HEK293 (cell line): ENCODE results near the gene SLC26A11.
A peak's percentile ranks its signal among the peaks of the same experiment; 100 is the strongest.

Experiments
- BCL11A ChIP-seq: fragments of 450-650 bp; formaldehyde crosslinking; IDR thresholded peaks from 2 replicates; pipeline ENCODE4 v1.5.1; 2016; ENCODE audit warnings: low read depth, missing biosample characterization, missing genetic modification characterization
- HOXD13 ChIP-seq: sonication (generic); formaldehyde crosslinking; IDR thresholded peaks from 2 replicates; pipeline ENCODE4 v1.8.0; 2022; ENCODE audit warnings: missing genetic modification reagents, borderline replicate concordance
- IKZF3 ChIP-seq: fragments of 450-650 bp; IDR thresholded peaks from 2 replicates; pipeline ENCODE4 v1.5.0; 2018; ENCODE audit warnings: missing biosample characterization, mild to moderate bottlenecking, missing genetic modification characterization, moderate library complexity
- KLF8 ChIP-seq: fragments of 450-650 bp; formaldehyde crosslinking; IDR thresholded peaks from 2 replicates; pipeline ENCODE4 v1.5.1; 2016; ENCODE audit warnings: missing biosample characterization, missing genetic modification characterization
- MEIS1 ChIP-seq: sonication (generic); formaldehyde crosslinking; IDR thresholded peaks from 2 replicates; pipeline ENCODE4 v1.8.1; 2022; ENCODE audit warnings: missing genetic modification reagents, mild to moderate bottlenecking, borderline replicate concordance
- OVOL3 ChIP-seq: fragments of 450-650 bp; formaldehyde crosslinking; IDR thresholded peaks from 2 replicates; pipeline ENCODE4 v1.5.1; 2016; ENCODE audit warnings: missing biosample characterization, missing genetic modification characterization
- PRDM4 ChIP-seq: fragments of 450-650 bp; formaldehyde crosslinking; IDR thresholded peaks from 2 replicates; pipeline ENCODE4 v1.5.1; 2017; ENCODE audit warnings: missing biosample characterization, missing genetic modification characterization
- YY1 ChIP-seq: fragments of 450-650 bp; formaldehyde crosslinking; IDR thresholded peaks from 2 replicates; pipeline ENCODE4 v1.5.1; 2018; ENCODE audit warnings: missing biosample characterization, missing genetic modification characterization
- ZBTB17 ChIP-seq: fragments of 450-650 bp; formaldehyde crosslinking; IDR thresholded peaks from 2 replicates; pipeline ENCODE4 v1.5.1; 2016; ENCODE audit warnings: missing biosample characterization, missing genetic modification characterization
- ZFP41 ChIP-seq: fragments of 450-650 bp; formaldehyde crosslinking; IDR thresholded peaks from 2 replicates; pipeline ENCODE4 v1.5.1; 2016; ENCODE audit warnings: missing biosample characterization, missing genetic modification characterization, borderline replicate concordance
- ZNF10 ChIP-seq: fragments of 450-650 bp; formaldehyde crosslinking; IDR thresholded peaks from 2 replicates; pipeline ENCODE4 v1.5.1; 2017; ENCODE audit warnings: missing biosample characterization, missing genetic modification characterization
- ZNF112 ChIP-seq: fragments of 450-650 bp; formaldehyde crosslinking; IDR thresholded peaks from 2 replicates; pipeline ENCODE4 v1.5.0; 2017; ENCODE audit warnings: missing biosample characterization, missing genetic modification characterization
- ZNF114 ChIP-seq: fragments of 450-650 bp; formaldehyde crosslinking; IDR thresholded peaks from 2 replicates; pipeline ENCODE4 v1.5.0; 2017; ENCODE audit warnings: missing biosample characterization, missing genetic modification characterization
- ZNF138 ChIP-seq: fragments of 450-650 bp; formaldehyde crosslinking; IDR thresholded peaks from 2 replicates; pipeline ENCODE4 v1.5.1; 2016; ENCODE audit warnings: missing biosample characterization, missing genetic modification characterization, borderline replicate concordance
- ZNF19 ChIP-seq: fragments of 450-650 bp; formaldehyde crosslinking; IDR thresholded peaks from 2 replicates; pipeline ENCODE4; 2016; ENCODE audit warnings: missing biosample characterization, missing genetic modification characterization, low read depth
- ZNF24 ChIP-seq: fragments of 450-650 bp; formaldehyde crosslinking; IDR thresholded peaks from 2 replicates; pipeline ENCODE4 v1.5.1; 2016; ENCODE audit warnings: missing biosample characterization, missing genetic modification characterization
- ZNF311 ChIP-seq: fragments of 450-650 bp; formaldehyde crosslinking; IDR thresholded peaks from 2 replicates; pipeline ENCODE4 v1.5.1; 2017; ENCODE audit warnings: missing biosample characterization, missing genetic modification characterization, borderline replicate concordance
- ZNF341 ChIP-seq: fragments of 450-650 bp; formaldehyde crosslinking; IDR thresholded peaks from 2 replicates; pipeline ENCODE4; 2016; ENCODE audit warnings: low read depth, missing biosample characterization, missing genetic modification characterization
- ZNF366 ChIP-seq: fragments of 450-650 bp; formaldehyde crosslinking; conservative IDR thresholded peaks from 2 replicates; pipeline ENCODE4 v1.5.1; 2016; ENCODE audit warnings: missing biosample characterization, missing genetic modification characterization
- ZNF394 ChIP-seq: fragments of 450-650 bp; formaldehyde crosslinking; IDR thresholded peaks from 2 replicates; pipeline ENCODE4 v1.5.1; 2016; ENCODE audit warnings: missing biosample characterization, missing genetic modification characterization, mild to moderate bottlenecking, moderate library complexity, borderline replicate concordance
- ZNF433 ChIP-seq: fragments of 450-650 bp; formaldehyde crosslinking; IDR thresholded peaks from 2 replicates; pipeline ENCODE4 v1.5.1; 2016; ENCODE audit warnings: missing biosample characterization, missing genetic modification characterization, low read depth
- ZNF530 ChIP-seq: fragments of 450-650 bp; formaldehyde crosslinking; IDR thresholded peaks from 2 replicates; pipeline ENCODE4 v1.5.1; 2016; ENCODE audit warnings: low read depth, missing biosample characterization, missing genetic modification characterization
- ZNF555 ChIP-seq: fragments of 450-650 bp; formaldehyde crosslinking; conservative IDR thresholded peaks from 2 replicates; pipeline ENCODE4 v1.5.1; 2017; ENCODE audit warnings: missing biosample characterization, mild to moderate bottlenecking, missing genetic modification characterization, inconsistent platforms
- ZNF561 ChIP-seq: fragments of 450-650 bp; IDR thresholded peaks from 2 replicates; pipeline ENCODE4 v1.5.1; 2018; ENCODE audit warnings: missing biosample characterization, missing genetic modification characterization, borderline replicate concordance
- ZNF600 ChIP-seq: fragments of 450-650 bp; formaldehyde crosslinking; IDR thresholded peaks from 2 replicates; pipeline ENCODE4 v1.5.1; 2016; ENCODE audit warnings: missing biosample characterization, missing genetic modification characterization
- ZNF610 ChIP-seq: fragments of 450-650 bp; formaldehyde crosslinking; IDR thresholded peaks from 2 replicates; pipeline ENCODE4 v1.5.1; 2016; ENCODE audit warnings: missing biosample characterization, missing genetic modification characterization, borderline replicate concordance
- ZNF621 ChIP-seq: fragments of 450-650 bp; formaldehyde crosslinking; IDR thresholded peaks from 2 replicates; pipeline ENCODE4 v1.5.1; 2017; ENCODE audit warnings: missing biosample characterization, missing genetic modification characterization
- ZNF677 ChIP-seq: fragments of 450-650 bp; IDR thresholded peaks from 2 replicates; pipeline ENCODE4 v1.5.0; 2018; ENCODE audit warnings: missing biosample characterization, mild to moderate bottlenecking, missing genetic modification characterization, moderate library complexity
- ZNF76 ChIP-seq: fragments of 450-650 bp; formaldehyde crosslinking; IDR thresholded peaks from 2 replicates; pipeline ENCODE4; 2016; ENCODE audit warnings: low read depth, missing biosample characterization, missing genetic modification characterization, borderline replicate concordance
- ZNF792 ChIP-seq: fragments of 450-650 bp; formaldehyde crosslinking; IDR thresholded peaks from 2 replicates; pipeline ENCODE4 v1.5.1; 2016; ENCODE audit warnings: missing biosample characterization, missing genetic modification characterization
- ZNF837 ChIP-seq: fragments of 450-650 bp; formaldehyde crosslinking; IDR thresholded peaks from 2 replicates; pipeline ENCODE4 v1.5.1; 2016; ENCODE audit warnings: missing biosample characterization, missing genetic modification characterization
- ZSCAN30 ChIP-seq: fragments of 450-650 bp; IDR thresholded peaks from 2 replicates; pipeline ENCODE4 v1.5.1; 2018; ENCODE audit warnings: missing biosample characterization, mild to moderate bottlenecking, missing genetic modification characterization, moderate library complexity
- ZXDB ChIP-seq: fragments of 450-650 bp; formaldehyde crosslinking; IDR thresholded peaks from 2 replicates; pipeline ENCODE4 v1.5.1; 2016; ENCODE audit warnings: missing biosample characterization, missing genetic modification characterization
- TF ChIP-seq, protein P1 (sequence below): fragments of 450-650 bp; formaldehyde crosslinking; IDR thresholded peaks from 2 replicates; pipeline ENCODE4 v1.5.1; 2016; ENCODE audit warnings: missing biosample characterization, missing genetic modification characterization
- TF ChIP-seq, protein P2 (sequence below): fragments of 450-650 bp; formaldehyde crosslinking; IDR thresholded peaks from 2 replicates; pipeline ENCODE4 v1.5.1; 2016; ENCODE audit warnings: missing biosample characterization, missing genetic modification characterization
- TF ChIP-seq, protein P3 (sequence below): sonication (generic); formaldehyde crosslinking; IDR thresholded peaks from 2 replicates; pipeline ENCODE4 v1.8.1; 2022; ENCODE audit warnings: mild to moderate bottlenecking, moderate library complexity, missing genetic modification reagents

SLC26A11 gene

DNA sequence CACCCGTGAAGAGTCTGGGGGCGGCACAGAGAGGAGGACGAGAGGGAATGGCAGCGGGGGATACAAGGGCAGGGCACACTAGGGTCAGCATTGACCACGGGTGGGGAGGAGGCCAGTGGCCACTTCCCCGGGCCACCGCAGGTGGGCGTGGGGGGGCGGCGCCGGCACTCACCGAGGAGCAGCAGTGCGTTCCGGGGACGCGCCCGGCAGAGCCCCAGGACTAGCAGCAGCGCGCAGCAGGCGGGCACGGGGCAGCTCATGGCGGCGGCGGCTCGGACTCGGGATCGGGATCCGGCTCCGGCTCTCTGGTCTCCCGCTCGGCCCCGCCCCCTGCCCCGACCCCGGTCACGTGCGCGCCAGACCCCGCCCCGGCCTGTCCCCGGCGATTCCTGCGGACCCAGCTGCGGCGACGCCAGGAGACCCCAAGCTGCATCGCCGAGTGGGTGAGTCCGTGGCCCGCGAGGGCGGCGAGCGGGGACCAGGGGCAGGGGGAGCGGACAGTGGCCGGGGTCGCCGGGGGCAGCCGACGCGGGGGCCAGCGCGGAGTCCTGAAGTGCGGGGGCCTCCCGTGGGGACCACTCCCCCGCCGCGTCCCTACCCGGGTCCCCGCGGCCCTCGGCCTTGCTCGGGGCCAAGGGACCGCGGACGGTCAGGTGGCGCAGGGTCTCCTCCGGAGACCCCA, at the start of gene SLC26A11, which contains the start of gene SGSH (continued):
- peak; percentile 29; the same call in 1 of the 2 replicates for TF ChIP-seq ZNF341 (tag by site-specific recombination)
- TF ChIP-seq IKZF3 (tag by site-specific recombination): peak; percentile 43; the same call in 1 of the 2 replicates
- TF ChIP-seq ZSCAN30 (tag by site-specific recombination): no peak
- no peak for TF ChIP-seq MEIS1
- peak; percentile 35; the same call in 1 of the 2 replicates for TF ChIP-seq ZBTB17 (tag by site-specific recombination)
- no peak for TF ChIP-seq ZNF677
- no peak for TF ChIP-seq ZNF837 (tag by site-specific recombination)
- TF ChIP-seq BCL11A: peak; percentile 59; the same call in 1 of the 2 replicates
- no peak for TF ChIP-seq ZNF530 (tag by site-specific recombination)
- TF ChIP-seq ZNF610 (tag by site-specific recombination): 0 out of 2 replicates have a peak, but pooled peaks have one; percentile 48
- TF ChIP-seq ZNF555 (tag by site-specific recombination): no peak
- TF ChIP-seq ZNF114 (tag by site-specific recombination): no peak
- TF ChIP-seq, protein P1, sequence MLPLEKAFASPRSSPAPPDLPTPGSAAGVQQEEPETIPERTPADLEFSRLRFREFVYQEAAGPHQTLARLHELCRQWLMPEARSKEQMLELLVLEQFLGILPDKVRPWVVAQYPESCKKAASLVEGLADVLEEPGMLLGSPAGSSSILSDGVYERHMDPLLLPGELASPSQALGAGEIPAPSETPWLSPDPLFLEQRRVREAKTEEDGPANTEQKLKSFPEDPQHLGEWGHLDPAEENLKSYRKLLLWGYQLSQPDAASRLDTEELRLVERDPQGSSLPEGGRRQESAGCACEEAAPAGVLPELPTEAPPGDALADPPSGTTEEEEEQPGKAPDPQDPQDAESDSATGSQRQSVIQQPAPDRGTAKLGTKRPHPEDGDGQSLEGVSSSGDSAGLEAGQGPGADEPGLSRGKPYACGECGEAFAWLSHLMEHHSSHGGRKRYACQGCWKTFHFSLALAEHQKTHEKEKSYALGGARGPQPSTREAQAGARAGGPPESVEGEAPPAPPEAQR (tag by site-specific recombination): no peak
- no peak for TF ChIP-seq ZNF24 (tag by site-specific recombination)
- no peak for TF ChIP-seq HOXD13
- TF ChIP-seq ZNF792 (tag by site-specific recombination): no peak
- no peak for TF ChIP-seq ZNF394 (tag by site-specific recombination)
- TF ChIP-seq ZNF561 (tag by site-specific recombination): no peak
- no peak for TF ChIP-seq PRDM4 (tag by site-specific recombination)
- no peak for TF ChIP-seq ZNF311 (tag by site-specific recombination)
- TF ChIP-seq, protein P2, sequence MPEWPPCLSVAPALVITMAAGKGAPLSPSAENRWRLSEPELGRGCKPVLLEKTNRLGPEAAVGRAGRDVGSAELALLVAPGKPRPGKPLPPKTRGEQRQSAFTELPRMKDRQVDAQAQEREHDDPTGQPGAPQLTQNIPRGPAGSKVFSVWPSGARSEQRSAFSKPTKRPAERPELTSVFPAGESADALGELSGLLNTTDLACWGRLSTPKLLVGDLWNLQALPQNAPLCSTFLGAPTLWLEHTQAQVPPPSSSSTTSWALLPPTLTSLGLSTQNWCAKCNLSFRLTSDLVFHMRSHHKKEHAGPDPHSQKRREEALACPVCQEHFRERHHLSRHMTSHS (tag by site-specific recombination): no peak
- TF ChIP-seq ZNF600 (tag by site-specific recombination): peak; percentile 65
- no peak for TF ChIP-seq ZNF433
- TF ChIP-seq ZNF76 (tag by site-specific recombination): no peak
- TF ChIP-seq ZNF621 (tag by site-specific recombination): no peak
- no peak for TF ChIP-seq OVOL3 (tag by site-specific recombination)
- TF ChIP-seq ZXDB (tag by site-specific recombination): no peak
- TF ChIP-seq ZFP41 (tag by site-specific recombination): no peak
- TF ChIP-seq YY1: peak; percentile 78
- no peak for TF ChIP-seq ZNF10
- TF ChIP-seq ZNF366: no peak
- TF ChIP-seq ZNF112 (tag by site-specific recombination): no peak
- TF ChIP-seq ZNF19 (tag by site-specific recombination): no peak
- TF ChIP-seq, protein P3, sequence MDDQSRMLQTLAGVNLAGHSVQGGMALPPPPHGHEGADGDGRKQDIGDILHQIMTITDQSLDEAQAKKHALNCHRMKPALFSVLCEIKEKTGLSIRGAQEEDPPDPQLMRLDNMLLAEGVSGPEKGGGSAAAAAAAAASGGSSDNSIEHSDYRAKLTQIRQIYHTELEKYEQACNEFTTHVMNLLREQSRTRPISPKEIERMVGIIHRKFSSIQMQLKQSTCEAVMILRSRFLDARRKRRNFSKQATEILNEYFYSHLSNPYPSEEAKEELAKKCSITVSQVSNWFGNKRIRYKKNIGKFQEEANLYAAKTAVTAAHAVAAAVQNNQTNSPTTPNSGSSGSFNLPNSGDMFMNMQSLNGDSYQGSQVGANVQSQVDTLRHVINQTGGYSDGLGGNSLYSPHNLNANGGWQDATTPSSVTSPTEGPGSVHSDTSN (CRISPR knock-in tag): peak; percentile 43; the same call in 1 of the 2 replicates
- TF ChIP-seq ZNF138 (tag by site-specific recombination): no peak
- TF ChIP-seq KLF8: 0 out of 2 replicates have a peak, but pooled peaks have one; percentile 50
